Measurements from ENCODE around the gene P2RX3. TPM values are rescaled to one million over a fixed set of nuclear protein-coding genes. Genes with fewer than 3 reads are reported as not detected.
A peak's percentile ranks its signal among the peaks of the same experiment; 100 is the strongest.

P2RX3 gene
- total and polyA plus RNA-seq, 2 donors (not counting 1 experiment from before 2014, with no cell fraction given), result not detected

DNA sequence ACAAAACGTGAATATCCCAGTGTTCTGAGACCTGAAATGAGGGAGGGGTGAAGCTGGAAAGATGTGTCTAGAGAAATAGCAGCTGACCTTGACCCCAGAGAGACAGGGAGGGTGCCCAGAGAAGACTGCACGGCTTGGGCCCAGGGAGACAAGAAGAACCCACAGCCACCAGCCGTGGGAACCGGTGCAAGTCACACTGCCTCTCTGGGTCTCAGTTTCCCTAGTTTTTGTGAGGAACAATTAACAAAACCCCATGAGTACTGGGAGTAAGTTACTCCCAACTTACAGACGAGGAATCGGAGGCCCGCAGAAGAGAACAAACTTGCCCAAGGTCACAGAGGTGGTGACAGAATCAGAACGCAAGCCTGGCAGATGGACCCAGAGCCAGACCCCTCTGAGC lies 32.6 kb upstream of the P2RX3 start:
- Histone ChIP-seq H2AFZ (ENCODE audit: low read length) (no peak overlapping the region), H3K36me3 (ENCODE audit: control insufficient read depth, insufficient read depth, low read length) (peaks cover 48% of the 10 kb centered on the region), H3K9me3 (ENCODE audit: control insufficient read depth, insufficient read depth, low read depth, low read length) (no peaks in the 10 kb centered on the region), H3K4me3 (replicated peaks in 1 of 4; ENCODE audit: control extremely low read depth in 1 of 4, insufficient read depth in 1 of 4, low read depth in 3 of 4, low read length in 4 of 4) (no peak overlapping the region), H3K27ac (ENCODE audit: insufficient read depth, low read length) (no peak overlapping the region), H3K79me2 (ENCODE audit: control insufficient read depth, insufficient read depth, low read length) (peaks cover 66% of the 10 kb centered on the region), H3K4me1 (ENCODE audit: control insufficient read depth, extremely low read depth, insufficient read depth, low read length) (peaks cover 21% of the 10 kb centered on the region), H3K9ac (ENCODE audit: insufficient read depth, low read length) (no peak overlapping the region), H3K4me2 (ENCODE audit: extremely low read depth, insufficient read depth, low read length) (no peak overlapping the region), H3K27me3 (ENCODE audit: control insufficient read depth, insufficient read depth, low read length) (no peaks in the 10 kb centered on the region), H4K20me1 (ENCODE audit: control insufficient read depth, extremely low read depth, insufficient read depth, low read length) (no peaks in the 10 kb centered on the region)
- no peak for TF ChIP-seq EZH2 (IDR thresholded peaks at IDR 0.05; ENCODE audit: low read length, missing control alignments)
- TF ChIP-seq CTCF (conservative IDR thresholded peaks at IDR 0.05 in 1 of 2, IDR thresholded peaks at IDR 0.05 in 1 of 2; ENCODE audit: low read depth in 1 of 2, low read length in 2 of 2), result no peak
- DNase-seq (ENCODE audit: low read depth in 2 of 2), result no peak

GRCh38 chr11:57306161-57306876 lies 31.8 kb upstream of the P2RX3 start:
- H3K4me2 ChIP-seq (ENCODE audit: extremely low read depth, insufficient read depth, low read length), result peak overlapping the region; percentile 59
- H3K79me2 ChIP-seq (ENCODE audit: control insufficient read depth, insufficient read depth, low read length), result peaks cover 69% of the 10 kb centered on the region
- H3K27me3 ChIP-seq (ENCODE audit: control insufficient read depth, insufficient read depth, low read length), result no peaks in the 10 kb centered on the region
- no peak overlapping the region for H2AFZ ChIP-seq (ENCODE audit: low read length)
- DNase-seq (ENCODE audit: low read depth in 2 of 2), result peak in 1 of 2 donors; percentile 73
- H3K9me3 ChIP-seq (ENCODE audit: control insufficient read depth, insufficient read depth, low read depth, low read length), result no peaks in the 10 kb centered on the region
- peak overlapping the region in 1 of 4 experiments; percentile 5 for H3K4me3 ChIP-seq (replicated peaks in 1 of 4; ENCODE audit: control extremely low read depth in 1 of 4, insufficient read depth in 1 of 4, low read depth in 3 of 4, low read length in 4 of 4)
- H3K27ac ChIP-seq (ENCODE audit: insufficient read depth, low read length), result no peak overlapping the region
- H4K20me1 ChIP-seq (ENCODE audit: control insufficient read depth, extremely low read depth, insufficient read depth, low read length), result no peaks in the 10 kb centered on the region
- peaks cover 40% of the 10 kb centered on the region for H3K36me3 ChIP-seq (ENCODE audit: control insufficient read depth, insufficient read depth, low read length)
- H3K4me1 ChIP-seq (ENCODE audit: control insufficient read depth, extremely low read depth, insufficient read depth, low read length), result peaks cover 26% of the 10 kb centered on the region
- H3K9ac ChIP-seq (ENCODE audit: insufficient read depth, low read length), result no peak overlapping the region
- TF ChIP-seq CTCF (conservative IDR thresholded peaks at IDR 0.05 in 1 of 2, IDR thresholded peaks at IDR 0.05 in 1 of 2; ENCODE audit: low read depth in 1 of 2, low read length in 2 of 2) (no peak), EZH2 (IDR thresholded peaks at IDR 0.05; ENCODE audit: low read length, missing control alignments) (no peak)

DNA sequence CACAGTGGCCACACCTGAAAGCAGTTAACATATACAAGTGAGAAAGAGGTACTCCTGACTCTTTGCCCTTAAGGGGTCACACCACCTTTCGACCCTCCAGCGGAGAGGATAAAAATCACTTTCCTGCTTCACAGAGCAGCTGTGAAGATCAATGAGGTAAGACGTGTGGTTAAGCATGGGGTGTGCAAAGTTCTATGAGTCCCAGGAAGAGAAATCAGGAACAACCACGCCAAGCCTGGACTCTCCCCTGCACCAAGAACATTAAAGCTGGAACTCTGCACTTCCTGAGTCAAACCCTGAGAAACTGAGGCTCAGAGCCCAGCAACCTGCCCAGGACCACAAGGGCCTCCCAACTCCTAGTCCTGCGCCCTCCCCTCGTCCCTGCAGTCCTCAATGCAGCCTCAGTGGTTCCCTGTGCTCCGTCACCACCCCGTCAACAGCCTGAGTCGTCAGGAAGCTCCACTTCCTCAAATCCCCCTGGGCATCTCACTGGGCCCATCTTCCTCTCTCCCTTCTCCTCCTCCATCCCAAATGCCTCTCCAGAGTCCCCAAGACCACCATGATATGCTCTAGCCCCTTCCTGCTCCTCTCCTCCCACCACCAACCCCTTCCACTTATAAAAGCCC lies 31.1 kb upstream of the P2RX3 start:
- Histone ChIP-seq H3K36me3 (ENCODE audit: control insufficient read depth, insufficient read depth, low read length) (peaks cover 34% of the 10 kb centered on the region), H2AFZ (ENCODE audit: low read length) (no peak overlapping the region), H3K27ac (ENCODE audit: insufficient read depth, low read length) (no peak overlapping the region), H3K4me3 (replicated peaks in 1 of 4; ENCODE audit: control extremely low read depth in 1 of 4, insufficient read depth in 1 of 4, low read depth in 3 of 4, low read length in 4 of 4) (peak overlapping the region in 1 of 4 experiments; percentile 27), H3K4me1 (ENCODE audit: control insufficient read depth, extremely low read depth, insufficient read depth, low read length) (peaks cover 31% of the 10 kb centered on the region), H3K79me2 (ENCODE audit: control insufficient read depth, insufficient read depth, low read length) (peaks cover 69% of the 10 kb centered on the region), H4K20me1 (ENCODE audit: control insufficient read depth, extremely low read depth, insufficient read depth, low read length) (no peaks in the 10 kb centered on the region), H3K9ac (ENCODE audit: insufficient read depth, low read length) (no peak overlapping the region), H3K4me2 (ENCODE audit: extremely low read depth, insufficient read depth, low read length) (peak overlapping the region; percentile 4), H3K9me3 (ENCODE audit: control insufficient read depth, insufficient read depth, low read depth, low read length) (no peaks in the 10 kb centered on the region), H3K27me3 (ENCODE audit: control insufficient read depth, insufficient read depth, low read length) (no peaks in the 10 kb centered on the region)
- TF ChIP-seq EZH2 (IDR thresholded peaks at IDR 0.05; ENCODE audit: low read length, missing control alignments) (no peak), CTCF (conservative IDR thresholded peaks at IDR 0.05 in 1 of 2, IDR thresholded peaks at IDR 0.05 in 1 of 2; ENCODE audit: low read depth in 1 of 2, low read length in 2 of 2) (no peak)
- no peak for DNase-seq (ENCODE audit: low read depth in 2 of 2)

Data from fibroblast of lung (primary cell).